Measurements from ENCODE around the gene GET4.

GET4 gene

DNA sequence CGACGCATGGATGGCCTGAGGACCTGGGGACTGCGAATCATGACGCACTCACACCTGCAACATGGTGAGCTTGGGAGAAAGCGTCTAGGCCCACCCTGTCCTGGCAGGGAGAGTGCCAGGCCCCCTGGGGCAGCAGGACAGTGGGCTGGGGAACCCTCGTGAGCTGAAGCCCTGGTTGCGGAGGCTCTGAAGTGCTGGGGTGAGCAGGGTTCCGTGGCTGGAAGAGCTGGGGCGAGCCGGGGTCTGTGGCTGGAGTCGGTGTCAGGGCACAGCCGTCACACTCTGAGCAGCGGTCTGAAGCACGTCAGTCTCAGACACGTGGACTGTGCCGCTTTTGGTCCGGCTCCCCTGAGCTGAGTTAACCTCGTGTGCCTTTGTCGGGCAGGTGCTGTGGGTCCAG lies 39.4 kb upstream of the GET4 start:
- TF ChIP-seq GATA2 (IDR thresholded peaks at IDR 0.05; ENCODE audit: low read depth, low read length) (no peak), GATA3 (IDR thresholded peaks at IDR 0.05; ENCODE audit: low read depth, low read length) (no peak)

DNA sequence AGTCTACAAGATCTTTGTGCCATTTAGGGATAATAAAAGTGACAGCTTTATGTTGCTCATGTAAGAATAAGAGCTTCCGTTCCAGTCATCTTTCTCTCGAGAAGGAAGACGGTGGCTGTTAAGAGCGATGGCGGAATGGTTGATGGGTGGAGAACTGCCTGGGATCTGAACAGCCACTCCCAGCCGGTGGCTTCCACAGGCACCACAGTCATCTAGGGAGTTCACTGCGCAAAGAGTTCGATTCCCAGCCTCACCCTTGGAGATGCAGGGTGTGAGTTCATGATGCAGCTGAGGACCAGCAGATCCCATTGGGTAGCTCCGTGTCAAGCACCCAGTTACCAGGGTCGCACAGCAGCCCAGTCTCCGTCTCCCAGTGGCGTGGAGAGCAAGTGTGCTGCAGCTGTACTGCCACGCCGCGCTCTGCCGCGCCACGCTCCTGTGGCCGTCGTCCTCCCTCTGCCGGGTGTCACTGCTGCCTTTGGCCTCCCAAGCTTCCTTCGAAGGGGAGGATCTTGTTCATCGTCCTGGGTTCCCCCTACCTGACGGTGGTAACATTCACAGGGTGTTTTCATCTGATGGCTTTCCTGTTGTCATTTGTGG lies 36.3 kb upstream of the GET4 start:
- TF ChIP-seq GATA3 (IDR thresholded peaks at IDR 0.05; ENCODE audit: low read depth, low read length) (no peak), GATA2 (IDR thresholded peaks at IDR 0.05; ENCODE audit: low read depth, low read length) (no peak)

DNA sequence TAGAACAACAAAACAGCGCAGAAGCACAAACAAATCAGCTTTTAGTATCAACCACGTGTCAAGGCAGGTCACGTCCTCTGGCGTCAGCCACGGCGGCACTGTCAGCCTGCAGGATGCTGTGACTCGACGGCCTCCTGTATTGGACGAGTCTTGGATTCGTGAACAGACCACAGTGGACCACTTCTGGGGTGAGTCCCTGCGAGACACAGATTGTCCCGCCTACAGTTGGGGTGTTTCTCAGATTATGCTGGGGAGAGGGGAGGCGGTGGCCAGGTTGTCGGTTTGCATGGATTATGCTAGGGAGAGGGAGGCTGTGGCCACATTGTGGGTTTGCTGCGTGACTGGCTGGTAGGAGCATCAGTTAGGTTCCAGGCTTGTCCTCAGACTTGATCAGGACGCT lies 34.4 kb upstream of the GET4 start:
- TF ChIP-seq GATA3 (IDR thresholded peaks at IDR 0.05; ENCODE audit: low read depth, low read length): no peak
- TF ChIP-seq GATA2 (IDR thresholded peaks at IDR 0.05; ENCODE audit: low read depth, low read length): no peak

DNA sequence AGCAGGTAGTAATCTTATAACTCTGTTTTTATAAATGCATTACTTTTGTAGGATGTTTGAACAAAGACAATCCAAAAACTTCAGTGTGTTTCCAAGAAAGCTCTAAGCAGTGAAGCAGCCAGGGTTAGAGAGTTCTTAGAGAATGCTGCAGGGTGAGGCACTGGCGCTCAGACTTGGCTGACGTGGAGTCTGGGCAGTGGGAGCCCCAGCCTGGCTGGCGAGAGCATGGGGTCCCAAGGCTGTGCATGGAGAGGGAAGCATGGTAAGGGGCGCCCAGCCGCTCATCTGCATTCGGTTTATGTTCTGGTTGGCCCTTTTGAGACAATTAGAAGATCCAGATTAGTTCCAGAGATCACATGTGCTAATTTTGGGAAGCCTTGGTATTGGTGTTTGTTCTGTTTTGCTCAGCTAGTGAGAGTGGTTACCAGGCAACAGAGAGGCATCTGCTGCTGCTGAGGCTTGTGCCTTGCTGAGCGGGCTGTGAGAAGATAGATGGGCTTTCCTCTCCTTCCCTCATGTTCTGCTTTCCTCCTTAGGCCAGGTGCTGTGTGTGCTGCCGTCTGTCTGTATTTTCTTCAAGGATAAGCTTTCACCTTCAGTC lies 33.8 kb upstream of the GET4 start:
- TF ChIP-seq GATA3 (IDR thresholded peaks at IDR 0.05; ENCODE audit: low read depth, low read length) (no peak), GATA2 (IDR thresholded peaks at IDR 0.05; ENCODE audit: low read depth, low read length) (peak; percentile 23; the same call in 1 of the 2 replicates)

DNA sequence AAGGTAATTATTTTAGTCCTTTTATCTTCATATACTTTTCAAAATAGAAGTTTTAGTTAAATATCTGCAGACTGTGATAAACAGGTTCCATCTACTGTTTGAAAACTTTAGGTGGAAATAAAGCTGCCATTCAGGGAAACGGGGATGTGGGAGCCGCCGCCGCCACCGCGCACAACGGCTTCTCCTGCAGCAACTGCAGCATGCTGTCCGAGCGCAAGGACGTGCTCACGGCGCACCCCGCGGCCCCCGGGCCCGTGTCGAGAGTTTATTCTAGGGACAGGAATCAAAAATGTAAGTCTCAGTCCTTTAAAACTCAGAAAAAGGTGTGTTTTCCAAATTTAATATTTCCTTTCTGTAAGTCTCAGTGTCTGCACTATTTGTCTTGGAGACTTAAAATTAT lies 33.1 kb upstream of the GET4 start:
- TF ChIP-seq GATA2 (IDR thresholded peaks at IDR 0.05; ENCODE audit: low read depth, low read length) (no peak), GATA3 (IDR thresholded peaks at IDR 0.05; ENCODE audit: low read depth, low read length) (no peak)

DNA sequence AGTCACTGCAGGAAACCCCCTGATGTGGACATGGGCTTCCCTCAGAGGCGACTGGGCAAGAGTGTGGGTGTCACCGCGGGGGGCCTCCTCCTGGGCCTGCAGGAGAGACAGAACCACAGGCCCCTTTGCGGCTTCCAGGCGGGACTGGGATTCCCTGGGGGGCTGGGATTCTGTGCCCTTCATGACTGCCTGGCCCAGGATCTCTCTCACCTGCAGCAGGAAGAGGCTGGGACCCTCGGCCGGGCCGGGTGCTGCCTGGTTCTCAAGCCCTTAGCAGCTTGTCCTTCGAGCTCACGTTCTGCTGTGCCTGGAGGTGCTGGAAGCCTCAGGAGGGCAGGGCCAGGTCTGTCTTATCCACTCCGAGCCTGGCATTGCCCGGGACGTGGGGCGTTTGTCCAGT lies 32.3 kb upstream of the GET4 start:
- TF ChIP-seq GATA3 (IDR thresholded peaks at IDR 0.05; ENCODE audit: low read depth, low read length): no peak
- no peak for TF ChIP-seq GATA2 (IDR thresholded peaks at IDR 0.05; ENCODE audit: low read depth, low read length)

DNA sequence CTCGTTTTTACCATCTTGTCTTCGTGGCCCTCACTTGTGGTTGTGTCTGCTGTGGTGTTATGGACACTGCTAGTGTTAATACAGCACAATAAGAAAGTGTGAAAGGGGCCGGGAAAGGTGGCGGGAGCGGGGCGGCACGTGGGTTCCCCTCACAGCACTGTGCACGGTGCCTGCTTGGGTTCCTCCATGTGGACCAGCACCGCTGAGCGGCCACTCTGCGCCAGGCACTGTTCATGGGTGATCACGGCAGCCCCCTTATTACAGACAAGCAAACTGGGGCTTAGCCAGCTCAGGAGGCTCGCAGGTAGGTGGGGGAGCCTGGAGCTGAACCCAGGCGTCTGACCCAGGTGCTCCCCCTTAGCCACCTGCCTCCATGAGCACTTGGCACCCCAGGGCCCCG lies 31.8 kb upstream of the GET4 start:
- TF ChIP-seq GATA3 (IDR thresholded peaks at IDR 0.05; ENCODE audit: low read depth, low read length): no peak
- no peak for TF ChIP-seq GATA2 (IDR thresholded peaks at IDR 0.05; ENCODE audit: low read depth, low read length)

DNA sequence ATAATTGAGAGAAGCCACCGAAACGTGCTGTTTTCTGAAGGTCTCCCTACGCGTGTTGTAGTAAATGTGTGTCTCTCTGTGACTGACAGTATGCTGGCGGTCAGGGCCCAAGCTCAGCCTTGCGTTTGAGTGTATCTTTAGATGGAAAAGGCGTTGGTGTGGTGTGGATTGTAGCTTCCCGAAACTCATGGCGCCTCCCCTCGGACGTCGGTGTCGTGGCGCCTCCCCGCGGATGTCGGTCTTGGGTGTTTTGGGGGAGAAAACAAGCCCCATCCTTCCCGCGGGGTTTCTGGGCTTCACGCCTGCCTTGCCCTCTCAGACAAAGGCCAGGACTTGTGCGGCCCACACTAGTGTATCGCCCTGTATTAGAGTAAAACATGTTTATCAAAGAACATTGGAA lies 31.3 kb upstream of the GET4 start:
- TF ChIP-seq GATA3 (IDR thresholded peaks at IDR 0.05; ENCODE audit: low read depth, low read length): no peak
- TF ChIP-seq GATA2 (IDR thresholded peaks at IDR 0.05; ENCODE audit: low read depth, low read length): no peak

DNA sequence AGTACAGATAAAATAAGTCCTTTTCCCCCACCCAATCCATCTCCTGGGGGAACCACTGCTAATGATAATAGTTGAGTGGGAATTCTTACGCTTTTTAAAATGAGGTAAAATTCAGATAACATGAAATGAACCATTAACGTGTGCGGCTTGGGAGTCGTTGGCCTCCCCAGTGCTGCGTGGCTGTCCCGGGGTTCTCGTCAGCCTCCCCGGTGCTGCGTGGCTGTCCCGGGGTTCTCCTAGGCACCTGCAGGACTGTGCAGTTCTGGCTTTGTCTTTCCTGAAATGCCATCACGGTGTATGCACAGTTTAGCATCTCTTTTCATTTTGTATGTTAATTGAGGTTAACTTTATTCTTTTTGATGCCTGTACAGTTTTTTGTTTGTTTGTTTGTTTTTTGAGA lies 30.6 kb upstream of the GET4 start:
- TF ChIP-seq GATA3 (IDR thresholded peaks at IDR 0.05; ENCODE audit: low read depth, low read length) (no peak), GATA2 (IDR thresholded peaks at IDR 0.05; ENCODE audit: low read depth, low read length) (no peak)

DNA sequence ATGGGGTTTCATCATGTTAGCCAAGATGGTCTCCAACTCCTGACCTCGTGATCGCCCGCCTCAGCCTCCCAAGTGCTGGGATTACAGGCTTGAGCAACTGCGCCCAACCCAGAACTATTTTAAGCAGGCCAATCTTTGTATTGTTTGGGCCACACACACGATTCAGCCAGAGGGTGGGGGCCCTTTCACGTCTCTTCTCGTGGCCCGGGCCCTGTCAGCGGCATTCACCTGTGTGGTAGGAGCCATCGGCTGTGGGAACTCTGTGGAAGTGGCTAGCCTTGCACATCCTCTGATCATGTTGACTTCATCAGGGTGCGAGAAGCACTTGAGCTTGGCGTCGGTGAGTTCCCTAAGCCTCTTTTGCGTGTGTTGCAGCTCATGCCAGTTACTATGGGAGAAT lies 27.2 kb upstream of the GET4 start:
- TF ChIP-seq GATA2 (IDR thresholded peaks at IDR 0.05; ENCODE audit: low read depth, low read length): no peak
- no peak for TF ChIP-seq GATA3 (IDR thresholded peaks at IDR 0.05; ENCODE audit: low read depth, low read length)

DNA sequence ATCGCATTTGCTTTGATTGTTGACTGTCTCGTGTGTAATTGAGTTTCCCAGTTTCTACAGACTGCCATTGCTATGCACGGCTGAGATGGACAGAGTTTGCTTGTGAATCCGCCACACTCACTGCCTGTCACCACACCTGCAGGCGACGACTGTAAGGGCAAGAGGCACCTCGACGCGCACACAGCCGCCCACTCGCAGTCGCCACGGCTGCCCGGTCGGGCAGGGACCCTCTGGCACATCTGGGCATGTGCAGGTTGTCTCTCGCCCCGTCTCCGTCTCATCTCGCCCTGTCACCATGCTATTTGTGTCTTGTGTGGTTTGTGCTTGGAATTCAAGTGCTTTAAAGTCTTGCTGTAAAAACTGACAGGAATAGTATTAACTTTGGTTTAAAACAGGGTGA lies 26.6 kb upstream of the GET4 start:
- TF ChIP-seq GATA2 (IDR thresholded peaks at IDR 0.05; ENCODE audit: low read depth, low read length): no peak
- no peak for TF ChIP-seq GATA3 (IDR thresholded peaks at IDR 0.05; ENCODE audit: low read depth, low read length)

DNA sequence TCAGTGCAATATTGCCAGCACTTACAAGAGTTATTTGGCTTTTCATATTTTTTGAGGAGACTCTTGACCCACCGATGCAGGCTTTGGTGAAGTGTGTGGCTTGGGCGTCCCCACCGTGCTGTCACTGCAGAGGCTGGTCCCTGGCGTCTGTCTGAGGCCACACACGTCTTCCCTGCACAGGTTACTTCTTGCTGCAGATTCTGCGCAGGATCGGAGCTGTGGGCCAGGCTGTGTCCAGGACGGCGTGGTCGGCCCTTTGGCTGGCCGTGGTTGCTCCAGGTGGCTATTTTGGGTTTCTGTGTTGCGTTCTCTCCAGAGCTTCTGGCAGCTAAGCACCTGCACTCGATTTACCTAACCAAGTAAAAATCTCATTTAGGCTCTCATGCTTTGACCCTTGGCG lies 25.1 kb upstream of the GET4 start:
- TF ChIP-seq GATA2 (IDR thresholded peaks at IDR 0.05; ENCODE audit: low read depth, low read length) (no peak), GATA3 (IDR thresholded peaks at IDR 0.05; ENCODE audit: low read depth, low read length) (no peak)

DNA sequence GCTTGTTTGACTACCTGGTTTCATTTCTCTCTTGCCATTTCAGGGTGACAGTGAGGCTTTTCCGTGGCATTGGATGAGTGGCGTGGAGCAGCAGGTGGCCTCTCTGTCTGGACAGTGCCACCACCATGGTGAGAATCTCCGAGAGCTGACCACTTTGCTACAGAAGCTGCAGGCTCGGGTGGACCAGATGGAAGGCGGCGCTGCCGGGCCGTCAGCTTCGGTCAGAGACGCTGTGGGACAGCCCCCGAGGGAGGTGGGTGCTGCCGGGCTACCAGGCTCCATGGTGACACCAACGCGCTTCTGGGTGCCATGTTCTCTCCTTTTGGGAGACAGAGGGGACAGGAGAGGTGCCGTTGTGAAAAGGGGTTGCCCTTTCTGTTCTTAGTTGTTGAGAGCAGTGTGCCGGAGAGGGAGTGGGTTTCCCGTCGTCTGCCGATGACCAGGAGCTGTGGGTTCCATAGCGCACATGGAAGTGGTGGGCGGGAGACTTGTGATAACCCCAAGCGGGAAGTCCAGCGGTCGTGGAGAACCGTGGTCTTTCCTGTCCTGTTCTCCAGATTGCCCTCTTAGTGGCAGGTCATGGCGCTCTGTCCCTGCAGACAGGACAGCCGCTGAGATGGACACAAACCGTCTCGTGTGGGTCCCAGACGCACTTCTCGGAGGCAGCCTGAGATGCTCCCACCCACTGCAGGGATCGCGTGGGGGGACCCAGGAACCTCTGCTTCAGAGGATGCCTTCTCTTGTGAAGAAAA lies 22.8 kb upstream of the GET4 start:
- TF ChIP-seq GATA2 (IDR thresholded peaks at IDR 0.05; ENCODE audit: low read depth, low read length): no peak
- TF ChIP-seq GATA3 (IDR thresholded peaks at IDR 0.05; ENCODE audit: low read depth, low read length): no peak

DNA sequence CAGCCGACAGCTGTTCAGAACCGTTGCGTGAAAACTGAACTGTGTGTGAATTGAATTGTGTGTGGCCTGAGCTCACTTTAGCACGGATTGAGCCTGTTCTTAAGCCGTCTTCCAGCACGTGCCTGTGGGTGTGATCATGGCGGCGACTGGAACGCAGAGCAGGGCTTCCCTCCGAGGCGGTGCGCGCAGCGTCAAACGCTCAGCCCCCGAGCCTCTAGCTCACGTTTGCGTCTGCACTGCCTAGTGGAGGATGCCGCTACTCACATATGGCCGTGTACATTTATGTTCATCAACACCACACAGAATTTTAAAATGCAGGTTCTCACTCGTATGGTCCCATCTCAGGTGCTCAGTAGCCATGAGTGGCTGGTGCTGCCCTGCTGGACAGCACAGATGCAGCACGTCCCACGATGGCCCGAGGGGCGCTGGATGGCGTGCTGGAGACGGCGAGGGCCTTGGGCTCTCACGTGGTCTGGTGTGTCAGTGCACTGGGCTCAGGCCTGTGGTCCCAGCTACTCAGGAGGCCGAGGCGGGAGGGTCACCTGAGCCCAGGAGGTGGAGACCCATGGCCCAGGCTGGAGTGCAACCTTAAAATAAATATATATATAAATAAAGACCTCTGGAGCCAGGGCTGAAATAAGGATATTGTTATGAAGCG lies 22.1 kb upstream of the GET4 start:
- TF ChIP-seq GATA2 (IDR thresholded peaks at IDR 0.05; ENCODE audit: low read depth, low read length) (no peak), GATA3 (IDR thresholded peaks at IDR 0.05; ENCODE audit: low read depth, low read length) (no peak)

Measured in SH-SY5Y (cell line).